HCEC 1CT (cell line): ENCODE data around the gene PEX7.
A peak's percentile ranks its signal among the peaks of the same experiment; 100 is the strongest.
"Not testable (repeated sequence)": the region's sequence is repeated elsewhere in the genome, so short reads cannot be mapped to it uniquely, and the experiment has no call there.

Source experiments
- DNase-seq: peaks from one replicate; pipeline ENCODE4 v3.0.0-alpha.2; 2017

The PEX7 gene

DNA sequence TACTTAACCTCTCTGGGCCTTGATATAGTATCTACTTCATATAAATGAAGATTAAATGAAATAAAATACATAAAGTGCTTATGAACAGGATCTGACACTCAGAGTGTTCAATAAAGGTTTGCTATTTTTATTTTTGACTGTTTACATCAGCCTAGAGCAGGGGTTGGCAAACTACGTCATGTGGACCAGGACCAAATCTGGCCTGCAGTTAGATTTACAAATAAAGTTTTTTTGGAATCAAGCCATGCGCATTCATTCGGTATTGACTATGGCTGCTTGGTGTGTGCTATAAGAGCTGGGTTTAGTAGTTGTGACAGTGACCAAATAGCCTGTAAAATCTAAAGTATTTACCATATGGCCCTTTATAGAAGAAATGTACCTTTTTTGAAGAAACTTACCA, 20.8 kb downstream of the PEX7 start:
- DNase-seq: no peak

DNA sequence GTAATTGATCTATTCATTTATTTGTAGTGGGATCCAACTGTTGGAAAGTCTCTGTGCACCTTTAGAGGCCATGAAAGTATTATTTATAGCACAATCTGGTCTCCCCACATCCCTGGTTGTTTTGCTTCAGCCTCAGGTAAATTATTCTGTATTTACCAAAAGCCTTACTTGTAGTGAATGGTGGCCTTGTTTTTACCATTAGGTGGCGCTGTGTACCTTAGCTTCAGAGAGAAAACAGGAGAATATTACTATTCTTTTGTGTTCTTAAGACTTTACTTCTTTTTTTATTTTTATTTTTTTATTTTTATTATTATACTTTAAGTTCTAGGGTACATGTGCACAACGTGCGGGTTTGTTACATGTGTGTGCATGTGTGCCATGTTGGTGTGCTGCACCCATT, 23.7 kb downstream of the PEX7 start:
- peak; percentile 42 for DNase-seq

DNA sequence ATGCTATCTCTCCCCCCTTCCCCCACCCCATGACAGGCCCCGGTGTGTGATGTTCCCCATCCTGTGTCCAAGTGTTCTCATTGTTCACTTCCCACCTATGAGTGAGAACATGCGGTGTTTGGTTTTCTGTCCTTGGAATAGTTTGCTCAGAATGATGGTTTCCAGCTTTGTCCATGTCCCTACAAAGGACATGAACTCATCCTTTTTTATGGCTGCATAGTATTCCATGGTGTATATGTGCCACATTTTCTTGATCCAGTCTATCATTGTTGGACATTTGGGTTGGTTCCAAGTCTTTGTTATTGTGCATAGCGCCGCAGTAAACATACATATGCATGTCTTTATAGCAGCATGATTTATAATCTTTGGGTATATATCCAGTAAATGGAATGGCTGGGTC, 24.1 kb downstream of the PEX7 start:
- DNase-seq: not testable (repeated sequence)

DNA sequence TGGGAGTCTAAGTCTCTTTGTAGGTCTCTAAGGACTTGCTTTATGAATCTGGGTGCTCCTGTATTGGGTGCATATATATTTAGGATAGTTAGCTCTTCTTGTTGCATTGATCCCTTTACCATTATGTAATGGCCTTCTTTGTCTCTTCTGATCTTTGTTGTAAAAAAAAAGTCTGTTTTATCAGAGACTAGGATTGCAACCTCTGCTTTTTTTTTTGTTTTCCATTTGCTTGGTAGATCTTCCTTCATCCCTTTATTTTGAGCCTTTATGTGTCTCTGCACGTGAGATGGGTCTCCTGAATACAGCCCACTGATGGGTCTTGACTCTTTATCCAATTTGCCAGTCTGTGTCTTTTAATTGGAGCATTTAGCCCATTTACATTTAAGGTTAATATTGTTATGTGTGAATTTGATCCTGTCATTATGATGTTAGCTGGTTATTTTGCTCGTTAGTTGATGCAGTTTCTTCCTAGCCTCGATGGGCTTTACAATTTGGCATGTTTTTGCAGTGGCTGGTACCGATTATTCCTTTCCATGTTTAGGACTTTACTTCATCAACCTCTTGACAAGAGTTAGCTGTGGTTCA, 27.7 kb downstream of the PEX7 start:
- DNase-seq: not testable (repeated sequence)

DNA sequence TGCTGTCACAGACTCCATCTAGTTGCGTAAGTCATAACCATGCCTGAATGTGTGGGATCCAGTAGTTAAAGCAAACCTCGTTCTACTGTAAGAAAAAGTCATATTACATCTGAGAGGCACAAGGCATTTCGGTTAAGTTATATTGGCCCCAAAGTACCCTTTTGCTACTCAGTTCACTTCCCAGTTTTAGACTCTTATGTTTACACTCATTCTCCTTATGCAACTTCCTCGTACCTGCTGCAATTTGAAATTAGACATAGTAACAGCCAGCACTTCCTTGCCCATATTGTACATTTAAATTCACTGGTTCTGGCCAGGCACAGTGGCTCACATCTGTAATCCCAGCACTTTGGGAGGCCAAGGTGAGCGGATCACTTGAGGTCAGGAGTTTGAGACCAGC, 37.0 kb downstream of the PEX7 start:
- DNase-seq: no peak

DNA sequence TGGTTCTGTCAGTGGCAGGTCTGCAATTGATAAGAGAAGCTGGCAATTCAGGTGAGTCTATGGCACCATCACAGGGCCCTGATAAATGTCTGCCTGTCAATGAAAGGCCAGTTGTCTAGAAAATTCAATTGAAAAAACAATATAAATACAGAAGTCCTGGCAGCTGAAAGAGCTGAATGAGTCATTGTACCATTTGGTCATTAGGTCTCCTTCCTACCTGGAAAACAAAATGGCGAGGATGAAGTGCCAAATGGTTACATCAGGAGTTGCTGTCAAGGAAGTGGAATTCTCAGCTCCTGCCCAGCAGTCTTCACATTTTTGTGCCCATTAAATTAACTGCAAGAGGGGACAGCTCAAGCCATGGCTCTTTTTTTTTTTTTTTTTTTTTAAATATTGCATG, 37.7 kb downstream of the PEX7 start:
- no peak for DNase-seq

DNA sequence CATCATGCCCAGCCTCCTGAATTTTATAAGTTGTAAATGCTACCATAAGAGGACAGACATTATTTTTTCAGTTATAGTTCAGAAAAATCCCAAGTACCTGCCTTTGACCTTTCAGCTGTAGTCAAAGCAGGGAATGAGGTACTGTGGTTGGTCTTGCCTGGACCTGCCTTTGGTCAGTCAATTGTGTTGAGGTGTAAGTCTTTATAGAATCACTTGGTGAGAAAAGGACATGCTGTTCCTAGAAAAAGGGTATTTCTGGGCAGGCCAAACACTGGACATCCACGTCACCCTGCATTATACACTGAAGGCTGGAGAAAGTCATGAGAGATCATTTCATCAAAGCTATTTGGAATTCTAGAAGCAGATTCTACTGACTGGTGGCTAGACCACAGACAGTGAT, 40.3 kb downstream of the PEX7 start:
- DNase-seq: no peak

DNA sequence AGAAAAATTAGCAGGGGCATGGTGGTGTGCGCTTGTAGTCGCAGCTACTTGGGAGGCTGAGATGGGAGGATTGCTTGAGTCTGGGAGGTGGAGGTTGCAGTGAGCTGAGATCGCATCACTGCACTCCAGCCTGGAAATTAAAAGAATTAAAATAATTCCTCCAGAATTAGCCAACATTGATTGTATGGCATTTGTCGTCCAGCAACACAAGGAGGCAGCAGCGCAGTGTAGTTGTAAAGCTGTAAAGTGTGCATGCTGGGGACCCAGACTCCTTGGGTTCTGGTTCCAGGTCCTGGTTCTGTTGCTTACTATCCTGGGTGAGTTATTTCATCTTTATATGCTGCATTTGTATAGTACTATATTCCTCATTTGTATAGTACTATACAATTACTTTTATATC, 41.4 kb downstream of the PEX7 start:
- no peak for DNase-seq

DNA sequence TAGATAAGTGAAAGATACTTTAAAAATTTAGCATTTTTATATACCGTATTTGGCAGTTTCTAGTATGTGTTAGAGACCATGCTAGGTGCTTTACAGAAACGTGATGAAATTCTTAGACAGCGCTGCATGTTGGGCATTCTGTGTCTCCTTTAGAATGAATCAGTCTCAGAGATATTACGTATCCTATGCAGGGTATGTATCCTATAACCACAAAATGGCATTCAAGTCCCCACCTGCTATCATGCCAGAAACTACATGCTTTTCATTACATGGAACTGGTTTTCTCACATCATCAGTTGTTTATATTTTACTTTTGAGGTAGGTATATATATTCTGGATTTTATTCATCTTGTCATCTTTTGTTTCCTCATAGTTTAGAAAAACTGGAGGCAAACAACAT, 42.3 kb downstream of the PEX7 start:
- no peak for DNase-seq

DNA sequence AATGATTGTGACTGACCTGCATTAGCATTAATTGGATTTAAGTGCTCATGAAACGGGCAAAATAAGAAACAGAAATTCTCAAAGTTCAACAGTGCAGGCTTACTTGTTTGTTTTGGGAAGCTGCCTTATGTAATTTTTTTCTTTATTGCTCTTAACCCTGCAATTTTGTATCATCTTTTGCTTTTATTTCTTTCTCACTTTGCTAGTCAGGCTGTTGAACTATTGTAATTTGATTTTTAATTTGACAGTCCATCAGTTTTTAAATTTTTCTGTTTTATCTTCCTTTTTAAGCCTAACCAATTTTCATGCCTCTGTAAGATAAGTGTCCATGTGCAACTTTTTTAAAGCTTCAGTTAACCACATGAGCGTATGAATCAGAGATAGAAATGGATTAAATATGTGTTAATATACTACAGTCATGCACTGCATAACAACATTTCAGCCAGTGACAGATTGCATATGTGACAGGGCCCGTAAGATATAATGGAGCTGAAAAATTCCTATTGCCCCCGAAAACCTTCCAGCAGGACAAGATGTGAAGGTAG, 44.6 kb downstream of the PEX7 start:
- peak; percentile 15 for DNase-seq

DNA sequence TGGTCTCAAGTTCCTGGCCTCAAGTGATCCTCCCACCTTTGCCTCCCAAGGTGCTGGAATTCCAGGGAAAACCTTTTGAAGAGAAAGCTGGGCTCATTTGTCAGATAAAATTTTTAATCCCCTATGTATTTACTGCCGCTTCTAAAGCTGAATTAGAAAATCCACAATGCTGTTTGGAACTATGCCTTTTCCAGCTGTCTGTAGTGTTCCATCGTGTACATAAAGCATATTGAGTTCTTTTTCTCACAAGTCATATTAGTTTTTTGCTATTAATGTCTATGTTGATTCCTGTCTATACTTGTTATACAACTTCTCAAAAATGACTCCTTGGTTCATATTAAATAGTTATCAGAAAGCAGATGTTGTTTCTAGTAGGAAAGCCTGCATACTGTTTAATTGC, 47.1 kb downstream of the PEX7 start:
- no peak for DNase-seq

DNA sequence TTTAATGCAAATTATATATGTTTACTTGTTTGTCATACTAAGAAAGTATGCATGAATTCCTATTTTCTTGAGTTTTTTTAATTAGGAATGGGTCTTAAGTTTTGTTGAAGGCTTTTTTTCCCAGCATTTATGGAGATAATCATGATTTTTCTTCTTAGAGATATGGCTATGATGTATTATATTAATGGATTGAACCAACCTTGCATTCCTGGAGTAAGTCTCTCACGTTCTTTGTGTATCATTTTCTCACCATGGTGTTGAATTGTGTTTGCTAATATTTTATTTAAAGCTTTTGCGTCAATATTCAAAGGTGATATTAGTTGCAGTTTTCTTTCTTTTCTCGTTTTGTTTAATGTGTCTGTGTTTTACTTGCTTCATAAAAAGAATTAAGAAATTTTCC, 51.4 kb downstream of the PEX7 start:
- no peak for DNase-seq

DNA sequence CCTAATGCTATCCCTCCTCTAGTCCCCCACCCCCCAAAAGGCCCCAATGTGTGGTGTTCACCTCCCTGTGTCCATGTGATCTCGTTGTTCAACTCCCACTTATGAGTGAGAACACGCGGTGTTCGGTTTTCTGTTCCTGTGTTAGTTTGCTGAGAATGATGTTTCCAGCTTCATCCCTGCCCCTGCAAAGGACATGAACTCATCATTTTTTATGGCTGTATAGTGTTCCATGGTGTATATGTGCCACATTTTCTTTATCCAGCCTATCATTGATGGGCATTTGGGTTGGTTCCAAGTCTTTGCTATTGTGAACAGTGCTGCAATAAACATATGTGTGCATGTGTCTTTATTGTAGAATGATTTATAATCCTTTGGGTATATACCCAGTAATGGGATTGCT, 54.1 kb downstream of the PEX7 start:
- DNase-seq: not testable (repeated sequence)

DNA sequence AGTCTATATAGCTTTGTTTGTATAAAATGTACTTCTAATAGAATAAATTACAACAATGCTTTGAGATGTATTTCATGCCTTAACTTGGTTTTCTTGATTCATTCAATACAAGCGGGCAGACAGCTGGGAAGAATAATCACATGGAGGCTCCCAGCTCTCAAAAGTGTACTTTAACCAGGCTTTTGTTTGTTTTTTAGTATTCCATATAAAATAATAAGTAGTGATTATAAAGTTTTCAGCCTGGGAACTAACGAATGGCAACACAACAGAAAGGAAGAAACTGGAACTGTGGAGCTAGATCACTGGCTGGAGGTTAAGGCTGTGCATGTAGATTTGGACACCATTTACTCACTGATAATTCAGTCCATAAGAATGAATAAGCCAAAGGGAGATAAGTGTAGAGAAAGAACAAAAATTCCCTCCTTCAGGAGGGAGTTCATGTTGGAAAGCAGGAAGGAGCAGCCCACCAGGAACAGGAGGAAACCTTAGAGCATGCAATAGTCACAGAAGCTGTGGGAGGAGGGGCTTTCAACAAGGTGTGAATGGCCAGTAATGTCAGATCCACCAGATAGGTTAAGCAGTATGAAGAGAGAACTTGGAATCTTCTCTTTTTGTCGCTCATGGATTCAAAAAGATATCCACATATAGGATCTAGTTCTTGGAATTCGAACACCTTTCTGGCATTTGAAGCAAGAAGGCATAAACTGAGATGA, 58.5 kb downstream of the PEX7 start:
- DNase-seq: no peak

DNA sequence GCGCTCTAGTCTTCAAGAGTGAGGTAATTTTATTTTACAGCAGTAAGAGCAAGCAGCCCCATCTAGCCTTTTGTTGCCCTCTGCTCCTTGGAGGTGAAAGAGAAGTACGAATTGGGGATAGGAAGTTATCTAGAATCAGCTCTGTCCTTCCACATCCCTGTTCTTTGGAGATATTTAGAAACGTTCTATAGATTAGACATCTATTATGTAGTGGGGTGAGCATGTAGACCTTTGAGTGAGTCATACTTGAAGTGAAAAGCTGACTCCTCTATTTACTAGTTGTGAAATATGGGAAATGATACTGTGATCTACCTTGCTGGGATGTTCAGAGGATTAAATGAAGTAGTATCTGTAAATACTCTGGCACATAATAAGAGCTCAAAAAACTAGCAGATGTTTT, 63.7 kb downstream of the PEX7 start:
- DNase-seq: peak; percentile 42

DNA sequence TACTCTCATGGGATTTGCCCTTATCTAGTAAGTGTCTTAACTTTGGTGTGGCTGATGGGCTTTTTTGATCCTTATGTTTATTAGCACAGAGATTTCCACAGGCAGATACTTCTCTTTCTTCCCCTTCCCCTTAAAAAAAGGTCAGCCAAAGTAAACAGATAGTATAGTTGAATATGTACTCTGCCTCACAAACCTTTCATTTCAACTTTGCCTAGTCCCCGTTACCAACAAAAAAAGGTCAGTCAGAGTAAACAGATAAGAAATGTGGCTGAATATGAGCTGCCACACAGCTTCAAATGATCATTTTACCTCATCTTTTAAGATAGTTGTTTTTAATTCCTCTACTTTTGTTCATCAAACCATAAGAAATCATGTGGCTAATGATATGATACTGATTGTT, 65.6 kb downstream of the PEX7 start:
- no peak for DNase-seq

DNA sequence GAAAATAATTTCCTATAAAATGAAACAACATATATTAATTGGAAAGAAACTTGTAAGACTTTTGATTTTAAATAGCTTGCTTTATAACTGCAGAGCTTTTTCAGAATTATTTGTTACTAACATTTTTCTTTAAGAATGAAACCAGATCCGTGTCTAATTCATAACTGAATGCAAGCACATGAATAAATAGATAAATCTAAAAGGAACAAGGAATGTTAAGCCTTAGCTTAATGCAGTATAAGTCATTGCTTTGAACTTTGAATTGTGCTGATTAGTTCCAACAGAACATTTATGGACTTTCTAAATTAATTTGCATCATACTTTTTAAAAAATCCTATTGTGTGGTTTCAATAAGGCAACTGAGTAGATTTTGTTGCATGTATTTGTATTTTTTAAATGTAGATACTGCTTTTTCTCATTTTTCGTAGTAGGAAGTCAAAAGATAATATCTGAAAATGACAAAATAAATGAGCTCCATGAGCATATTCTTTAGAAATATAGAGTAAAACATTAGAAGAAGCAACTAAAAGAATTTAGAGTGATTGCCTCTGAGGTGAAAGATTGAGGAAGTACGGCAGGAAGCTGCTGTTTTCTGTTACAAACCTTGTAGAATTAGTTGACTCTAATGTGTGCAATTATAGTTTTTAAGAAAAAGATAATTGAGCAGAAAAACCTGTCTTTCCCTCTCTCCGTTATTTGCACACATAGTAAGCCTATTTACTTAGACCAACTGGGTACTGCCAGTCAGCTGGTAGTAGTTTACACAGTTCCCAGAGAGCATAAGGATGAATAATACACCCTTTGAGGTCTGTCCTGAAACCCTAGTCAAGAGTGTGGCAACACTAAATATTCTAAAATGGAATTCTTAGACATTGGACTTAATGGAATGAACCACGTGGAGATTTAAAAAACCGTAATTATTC, 67.1 kb downstream of the PEX7 start:
- DNase-seq: no peak

DNA sequence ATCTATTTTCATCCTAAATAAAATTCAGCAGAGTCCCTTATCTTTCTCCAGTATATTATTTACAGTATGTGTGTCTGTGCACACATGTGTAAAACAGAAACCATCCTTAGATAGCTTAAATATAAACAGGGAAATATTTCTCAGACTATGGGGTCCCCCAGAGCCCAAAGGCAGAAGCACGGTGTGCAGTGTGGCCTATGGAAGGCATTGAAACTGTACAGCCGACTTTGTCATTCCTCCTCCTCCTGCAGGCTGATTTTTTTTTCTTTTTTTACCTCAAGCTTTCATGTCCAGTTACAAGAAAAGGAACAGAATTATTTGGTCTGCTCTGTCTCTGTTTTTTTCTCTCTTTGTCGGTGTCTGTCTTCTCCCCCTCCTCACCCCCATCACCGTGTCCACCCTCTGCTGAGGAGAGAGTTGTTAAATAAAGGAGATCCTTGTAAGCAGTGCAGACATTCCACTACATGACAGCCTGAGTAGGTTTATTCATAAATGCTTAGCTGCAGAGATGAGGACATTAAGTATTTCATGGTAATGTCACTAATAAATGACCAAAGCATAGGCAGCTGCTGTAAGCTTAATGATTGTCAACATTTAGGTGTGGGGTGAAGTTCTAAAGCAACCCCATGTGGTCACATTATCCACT, 67.9 kb downstream of the PEX7 start:
- no peak for DNase-seq

DNA sequence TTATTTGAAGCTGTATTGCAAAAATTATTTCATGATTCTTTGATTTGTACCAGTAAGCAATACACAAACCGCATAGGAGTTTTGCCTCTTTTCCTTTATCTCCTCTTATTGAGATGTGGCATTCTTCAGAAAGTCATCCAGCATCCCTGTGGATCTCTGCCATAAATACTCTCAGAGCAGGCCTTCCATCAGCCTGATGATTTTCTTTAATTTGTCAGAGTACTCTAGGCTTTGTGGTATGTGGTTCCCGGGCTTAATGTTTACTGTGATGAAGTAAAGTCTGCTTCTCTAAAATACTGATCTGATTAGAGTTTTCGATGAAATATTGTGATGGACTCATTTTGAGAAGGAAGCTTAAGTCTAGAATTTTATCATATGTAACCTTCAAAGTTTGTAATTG, 68.6 kb downstream of the PEX7 start:
- no peak for DNase-seq

DNA sequence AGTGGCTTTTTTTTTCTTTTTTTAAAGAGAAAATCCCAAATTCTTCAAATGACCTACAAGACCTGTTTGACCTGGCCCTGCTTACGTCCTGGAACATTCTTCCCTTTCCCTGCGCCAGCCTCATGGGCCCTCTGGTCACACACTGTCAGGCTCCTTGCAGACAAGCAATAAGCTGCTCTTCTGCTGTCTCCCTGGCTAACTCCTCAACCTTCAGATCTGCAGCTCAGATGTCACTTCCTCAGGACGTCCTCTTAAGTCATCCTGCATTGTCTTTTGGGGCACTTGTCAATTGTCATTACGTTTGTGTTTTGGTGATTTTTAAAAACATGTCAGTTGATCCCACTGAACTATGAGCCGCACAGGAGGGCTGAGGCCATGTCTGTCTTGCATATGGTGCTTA, 70.8 kb downstream of the PEX7 start:
- DNase-seq: no peak

DNA sequence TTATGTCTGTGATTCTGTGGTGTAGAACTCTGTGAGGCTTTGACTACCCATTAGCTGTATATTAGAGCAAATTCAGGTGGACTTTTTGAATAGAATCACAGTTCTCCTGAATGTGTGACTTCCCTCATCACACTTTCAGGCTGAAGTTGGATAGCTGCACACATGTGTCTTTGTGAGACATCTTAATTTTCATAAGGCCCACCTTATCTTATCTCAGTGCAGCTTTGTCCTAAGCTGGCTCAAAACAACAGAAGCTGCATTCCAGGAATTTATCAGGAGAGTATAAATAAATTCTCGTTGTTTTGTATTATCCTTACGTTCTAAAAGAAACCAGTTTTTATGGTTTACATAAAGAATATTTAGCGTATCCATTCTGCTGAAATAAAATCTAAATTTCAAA, 73.5 kb downstream of the PEX7 start:
- DNase-seq: no peak

DNA sequence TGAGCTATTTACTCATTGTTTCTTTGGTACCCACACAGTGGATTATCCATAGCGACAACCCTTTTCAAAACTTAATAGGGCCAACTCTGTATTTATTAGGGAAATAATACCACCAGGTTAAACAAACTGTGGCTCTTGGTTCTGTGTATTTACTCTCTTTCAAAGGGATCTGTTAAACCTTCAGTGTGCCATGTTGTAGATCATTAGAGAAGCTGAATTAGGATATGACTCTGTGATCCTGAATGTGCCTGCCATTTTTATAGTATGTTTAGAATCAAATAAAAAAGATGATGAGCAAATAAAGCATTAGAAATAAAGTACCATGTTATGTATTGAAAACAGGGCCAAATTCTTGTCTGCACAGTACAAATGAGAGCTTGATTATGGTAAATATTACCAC, 74.7 kb downstream of the PEX7 start:
- no peak for DNase-seq

DNA sequence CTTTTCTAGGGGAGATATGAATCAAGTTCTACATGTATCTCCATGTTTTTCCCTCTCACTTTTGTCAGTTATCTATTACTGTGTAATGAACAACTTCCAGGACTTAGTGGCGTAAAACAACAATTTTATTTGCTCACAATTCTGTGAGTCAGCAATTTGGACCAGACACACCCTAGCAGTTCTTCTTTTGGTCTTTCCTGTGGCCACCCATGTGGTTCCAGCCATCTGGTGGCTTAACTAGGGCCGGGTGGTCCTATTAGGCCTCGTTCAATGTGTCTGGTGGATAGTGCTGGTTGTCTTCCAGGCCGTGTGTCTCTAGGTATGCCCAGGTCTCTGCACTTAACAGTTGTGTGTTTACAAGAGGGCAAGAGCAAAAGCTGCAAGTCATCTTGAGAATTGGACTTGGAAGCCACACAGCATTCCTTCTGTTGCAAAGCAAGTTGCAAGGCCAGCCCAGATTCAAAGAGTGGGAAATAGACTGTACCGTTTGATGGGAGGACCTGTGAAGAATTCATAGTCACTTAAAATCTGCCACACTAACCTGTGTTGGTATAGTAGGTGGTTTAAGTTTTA, 78.9 kb downstream of the PEX7 start:
- DNase-seq: no peak
